Prostate gland (tissue), 1 donor: ENCODE results near the gene CRK.

Source experiments
- POLR2A ChIP-seq: fragments of 450-650 bp; IDR thresholded peaks from one replicate; pipeline ENCODE4 v1.6.1; 2016; ENCODE audit warnings: antibody characterized with exemption, mild to moderate bottlenecking
- POLR2AphosphoS5 ChIP-seq: sonication (generic); formaldehyde crosslinking; IDR thresholded peaks from one replicate; pipeline ENCODE4 v1.6.1; 2017; ENCODE audit warnings: antibody characterized with exemption

DNA sequence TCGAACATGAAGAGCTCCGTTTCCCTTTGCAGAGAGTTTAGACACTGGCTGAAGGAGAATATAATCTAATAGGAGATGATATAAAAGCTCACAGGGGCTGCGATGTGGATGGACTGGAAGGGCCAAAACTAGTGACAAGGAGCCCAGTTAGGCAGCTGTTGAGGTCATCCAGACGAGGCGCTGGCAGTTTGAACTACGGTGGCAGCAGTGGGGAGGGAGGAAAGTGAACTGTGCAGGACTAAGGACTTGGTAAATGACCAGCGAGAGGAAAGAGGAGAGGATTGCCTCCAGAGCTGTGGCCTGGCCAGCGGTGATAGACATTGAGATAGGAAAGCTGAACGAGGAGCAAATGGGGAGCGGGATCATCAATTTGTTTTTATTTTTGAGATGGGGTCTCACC, 41.4 kb downstream of the CRK start:
- TF ChIP-seq POLR2A = no peak
- no peak for TF ChIP-seq POLR2AphosphoS5
